Measurements from ENCODE around the gene POMGNT1.

The POMGNT1 gene

DNA sequence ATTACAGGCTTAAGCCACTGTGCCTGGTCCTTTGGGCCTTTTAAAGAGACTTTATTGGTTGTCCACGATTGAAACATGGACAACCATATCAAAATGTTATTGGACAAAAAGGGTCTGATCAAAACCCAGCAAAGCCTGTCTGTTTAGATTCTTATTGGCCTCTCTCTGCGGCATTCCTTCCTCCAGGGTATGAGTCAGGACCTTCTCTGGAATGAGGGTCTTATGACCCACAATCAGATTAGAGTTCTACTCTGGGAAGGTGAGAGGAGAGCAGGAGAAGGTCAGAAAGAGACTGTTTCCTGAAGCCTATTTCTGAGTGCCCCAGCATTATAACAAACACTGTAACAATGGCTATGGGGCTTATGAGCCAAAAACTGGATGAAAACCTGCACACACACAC lies 12.8 kb upstream of the POMGNT1 start:
- in situ Hi-C loops (cut with MboI; ENCODE audit: low sequenced_read_pairs): no loop called here

GRCh38 chr1:46210561-46210960 lies 12.3 kb upstream of the POMGNT1 start:
- in situ Hi-C loops (cut with MboI; ENCODE audit: low sequenced_read_pairs): no loop called here

GRCh38 chr1:46206399-46206798 lies 8.2 kb upstream of the POMGNT1 start:
- in situ Hi-C loops (cut with MboI; ENCODE audit: low sequenced_read_pairs): no loop called here

DNA sequence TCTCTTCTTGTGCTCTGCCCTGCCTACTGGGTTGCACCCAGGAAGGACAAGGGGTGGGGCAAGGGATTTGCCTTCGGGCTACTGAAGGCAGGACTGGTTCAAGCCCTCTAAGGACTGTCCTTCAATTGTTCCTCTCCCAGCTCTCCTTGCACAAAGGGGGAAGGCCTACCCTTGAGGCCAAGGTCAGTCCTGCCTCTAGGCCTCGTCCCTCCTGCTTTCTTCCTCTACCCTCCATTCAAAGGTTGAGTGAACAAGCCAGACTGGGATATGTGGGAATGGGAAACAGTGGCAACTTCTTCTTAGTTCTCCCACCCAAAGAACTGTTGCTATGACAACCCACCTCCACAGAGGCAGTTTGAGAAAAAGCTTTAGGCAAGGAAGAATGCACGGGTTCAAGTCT lies 7.6 kb upstream of the POMGNT1 start:
- in situ Hi-C loops (cut with MboI; ENCODE audit: low sequenced_read_pairs): no loop called here

- in situ Hi-C loops (cut with MboI; ENCODE audit: low sequenced_read_pairs): no loop called here
Measured at GRCh38 chr1:46205141-46205540, 6.9 kb upstream of the POMGNT1 start.

DNA sequence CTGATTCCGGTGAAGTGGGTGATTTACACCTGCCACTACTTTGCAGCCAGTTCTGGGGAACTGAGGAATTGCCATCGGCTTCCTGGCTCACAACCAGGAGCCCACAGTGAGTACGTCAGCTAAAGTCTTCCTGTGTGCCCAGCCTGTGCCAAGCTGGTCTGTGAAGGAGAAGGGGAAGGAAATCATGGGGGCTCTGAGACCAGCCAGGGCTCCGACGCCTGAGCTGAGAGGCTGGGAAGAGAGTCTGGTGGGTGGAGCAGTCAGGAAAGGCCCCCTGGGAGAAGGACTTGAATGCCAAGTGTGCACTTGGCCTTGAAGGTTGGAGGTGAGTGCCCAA lies 6.1 kb upstream of the POMGNT1 start:
- in situ Hi-C loops (cut with MboI; ENCODE audit: low sequenced_read_pairs): no loop called here

DNA sequence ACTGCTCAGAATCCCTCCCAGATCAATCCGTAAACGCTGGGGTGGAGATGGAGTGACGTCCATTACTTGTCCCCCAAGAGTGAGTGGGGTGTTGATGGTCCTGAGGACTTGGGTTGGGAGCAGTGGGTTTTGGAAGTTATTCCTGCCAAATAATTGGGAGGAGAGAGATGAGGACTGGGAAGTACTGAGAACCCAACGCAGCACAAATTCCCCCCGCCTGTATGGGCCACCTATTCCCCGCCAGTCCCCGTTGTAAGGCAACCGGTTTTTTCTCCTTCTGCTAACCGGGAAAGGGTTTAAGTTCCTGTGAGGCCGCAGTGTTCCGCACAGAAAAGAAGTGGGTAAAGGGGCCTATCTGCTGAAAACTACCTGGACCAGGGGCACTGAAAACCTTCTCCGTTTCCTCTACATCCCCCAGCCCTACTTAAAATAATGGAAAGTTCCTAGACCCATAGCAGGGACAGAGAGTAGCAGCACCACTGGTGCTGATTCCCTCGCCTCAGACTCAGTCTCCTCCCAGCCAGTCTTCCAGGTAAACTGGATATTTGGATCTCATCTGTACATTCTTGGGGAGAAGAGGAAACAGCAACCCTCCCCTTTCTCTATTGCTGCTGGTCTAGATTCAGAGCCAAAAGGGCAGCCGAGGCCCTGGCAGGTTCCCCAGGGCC lies 5.6 kb upstream of the POMGNT1 start:
- in situ Hi-C loops (cut with MboI; ENCODE audit: low sequenced_read_pairs): no loop called here

- in situ Hi-C loops (cut with MboI; ENCODE audit: low sequenced_read_pairs): no loop called here
Measured at GRCh38 chr1:46199233-46199749, 1.1 kb upstream of the POMGNT1 start.

DNA sequence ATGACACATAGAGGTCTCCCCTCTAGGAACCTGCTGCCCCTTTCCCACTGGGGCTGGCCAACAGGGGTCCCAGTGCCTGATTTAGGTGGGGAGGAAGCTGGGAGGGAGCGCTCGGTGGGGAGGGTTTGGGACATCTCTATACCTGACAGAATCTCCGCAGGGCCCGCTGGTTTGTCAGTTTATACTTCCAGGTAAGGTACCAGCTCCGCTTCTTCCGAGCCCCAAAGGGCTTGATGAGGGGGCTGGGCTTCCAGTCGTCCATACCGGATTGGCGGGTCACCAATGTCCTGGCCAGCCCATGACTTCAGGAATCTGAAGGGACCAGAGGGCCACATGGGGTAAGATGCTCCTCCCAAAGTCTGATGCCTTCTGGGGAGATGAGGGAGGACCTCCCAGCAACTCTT lies 672 bp downstream of the POMGNT1 start:
- in situ Hi-C loops (cut with MboI; ENCODE audit: low sequenced_read_pairs): no loop called here

DNA sequence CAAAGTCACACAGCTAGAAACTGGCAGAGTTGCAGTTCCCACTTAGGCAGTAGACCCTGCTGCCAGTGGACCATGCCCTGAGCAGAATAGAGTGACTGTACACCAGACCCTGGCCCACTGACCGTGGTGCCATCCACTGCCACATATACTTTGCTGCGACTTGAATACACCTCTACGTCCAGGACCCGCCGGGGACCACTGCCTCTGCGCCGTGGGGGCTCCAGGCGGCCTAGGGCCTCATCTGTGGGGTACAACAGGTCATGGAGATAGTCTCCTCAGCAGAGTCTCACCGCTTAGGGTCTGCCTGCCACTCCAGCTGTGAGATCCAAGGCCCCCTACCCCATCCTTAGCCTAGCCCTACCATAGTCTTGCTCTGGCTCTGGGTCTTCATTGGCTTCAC lies 1.6 kb downstream of the POMGNT1 start:
- in situ Hi-C loops (cut with MboI; ENCODE audit: low sequenced_read_pairs): no loop called here

DNA sequence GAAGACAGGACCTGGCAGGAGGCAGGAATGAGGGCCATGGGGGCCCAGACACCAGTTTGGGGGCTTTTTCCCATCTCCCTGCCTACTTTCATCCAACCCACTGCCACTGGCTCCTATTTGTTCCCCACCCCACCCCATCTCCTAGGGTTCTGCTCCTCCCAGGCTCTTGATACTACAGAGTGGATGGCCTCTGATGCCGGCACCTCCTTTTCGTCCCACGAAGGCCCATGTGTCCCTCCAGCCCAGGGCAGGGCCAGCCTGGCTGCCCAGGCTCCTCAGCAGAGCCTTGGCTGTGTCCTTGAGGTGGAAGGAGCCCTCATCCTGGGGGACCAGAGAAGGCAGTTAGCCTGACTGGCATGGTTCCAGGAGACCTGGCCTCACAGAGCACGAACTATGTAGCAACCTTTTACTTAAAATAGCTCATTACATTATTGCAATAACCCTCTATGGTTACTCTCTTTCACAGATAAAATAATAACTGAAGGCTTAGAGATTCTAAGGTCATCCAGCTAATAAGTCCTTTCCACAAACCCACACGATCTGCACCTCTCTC lies 3.5 kb downstream of the POMGNT1 start:
- in situ Hi-C loops (cut with MboI; ENCODE audit: low sequenced_read_pairs): no loop called here

GRCh38 chr1:46193984-46194570 lies 4.2 kb downstream of the POMGNT1 start:
- in situ Hi-C loops (cut with MboI; ENCODE audit: low sequenced_read_pairs): no loop called here

- in situ Hi-C loops (cut with MboI; ENCODE audit: low sequenced_read_pairs): no loop called here
Measured at GRCh38 chr1:46193285-46193684, 4.9 kb downstream of the POMGNT1 start.

- in situ Hi-C loops (cut with MboI; ENCODE audit: low sequenced_read_pairs): no loop called here
Measured at GRCh38 chr1:46192171-46192570, 6.1 kb downstream of the POMGNT1 start.

GRCh38 chr1:46191033-46191701 lies 7.1 kb downstream of the POMGNT1 start:
- in situ Hi-C loops (cut with MboI; ENCODE audit: low sequenced_read_pairs): no loop called here

DNA sequence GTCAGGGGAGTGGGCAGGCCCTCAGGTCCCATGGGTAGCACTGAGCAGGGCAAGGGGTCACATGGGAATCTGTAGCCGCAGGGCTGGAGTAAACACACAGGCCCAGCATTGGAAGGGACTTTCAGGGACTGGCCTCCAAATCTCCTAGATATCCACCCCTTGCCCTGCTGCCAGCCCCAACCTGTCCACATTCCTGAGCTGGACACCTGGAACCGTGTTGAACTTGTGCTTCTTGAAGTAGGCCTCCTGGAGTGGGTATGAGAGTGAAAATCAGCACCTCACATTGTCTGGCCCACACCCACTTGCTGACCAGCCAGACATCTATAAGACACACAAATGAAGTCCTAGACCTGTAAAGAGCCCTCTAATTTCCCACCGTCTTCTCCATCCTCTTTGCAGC lies 7.7 kb downstream of the POMGNT1 start:
- in situ Hi-C loops (cut with MboI; ENCODE audit: low sequenced_read_pairs): no loop called here

DNA sequence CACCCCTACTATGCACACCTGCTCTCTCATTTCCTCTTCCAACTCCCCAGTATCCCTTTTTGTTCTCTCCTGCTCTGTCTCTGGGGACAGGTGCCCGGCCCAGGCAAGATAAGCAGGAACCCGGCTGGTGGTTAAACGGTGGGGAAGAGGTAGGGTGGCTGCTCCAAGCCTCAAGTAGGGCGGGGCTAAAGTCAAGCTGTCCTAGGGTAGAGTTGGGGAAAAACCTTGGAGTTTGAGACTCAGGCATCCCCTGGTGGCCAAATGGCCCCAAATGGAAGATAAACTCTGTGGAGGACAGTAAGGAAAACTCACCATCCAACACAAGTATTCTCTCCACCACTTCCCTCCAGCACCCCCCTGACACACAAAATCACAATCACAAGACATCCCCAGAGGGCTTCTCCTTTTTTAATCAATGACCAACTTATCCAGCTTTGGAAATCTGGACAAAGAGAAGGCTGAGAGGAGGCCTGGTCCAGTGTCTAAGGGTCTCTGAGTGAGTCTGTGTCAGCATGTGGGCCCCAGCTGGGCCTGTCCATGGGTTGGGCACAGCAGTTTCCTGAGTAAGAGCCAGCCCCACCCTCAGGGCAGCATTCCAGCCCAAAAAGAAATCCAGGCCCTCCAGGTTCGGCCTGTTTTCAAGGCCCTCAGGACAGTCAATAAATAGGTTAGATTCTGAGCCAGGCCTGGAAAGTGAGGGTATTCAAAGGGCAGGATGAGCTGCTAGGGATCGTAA lies 9.8 kb downstream of the POMGNT1 start:
- in situ Hi-C loops (cut with MboI; ENCODE audit: low sequenced_read_pairs): no loop called here

DNA sequence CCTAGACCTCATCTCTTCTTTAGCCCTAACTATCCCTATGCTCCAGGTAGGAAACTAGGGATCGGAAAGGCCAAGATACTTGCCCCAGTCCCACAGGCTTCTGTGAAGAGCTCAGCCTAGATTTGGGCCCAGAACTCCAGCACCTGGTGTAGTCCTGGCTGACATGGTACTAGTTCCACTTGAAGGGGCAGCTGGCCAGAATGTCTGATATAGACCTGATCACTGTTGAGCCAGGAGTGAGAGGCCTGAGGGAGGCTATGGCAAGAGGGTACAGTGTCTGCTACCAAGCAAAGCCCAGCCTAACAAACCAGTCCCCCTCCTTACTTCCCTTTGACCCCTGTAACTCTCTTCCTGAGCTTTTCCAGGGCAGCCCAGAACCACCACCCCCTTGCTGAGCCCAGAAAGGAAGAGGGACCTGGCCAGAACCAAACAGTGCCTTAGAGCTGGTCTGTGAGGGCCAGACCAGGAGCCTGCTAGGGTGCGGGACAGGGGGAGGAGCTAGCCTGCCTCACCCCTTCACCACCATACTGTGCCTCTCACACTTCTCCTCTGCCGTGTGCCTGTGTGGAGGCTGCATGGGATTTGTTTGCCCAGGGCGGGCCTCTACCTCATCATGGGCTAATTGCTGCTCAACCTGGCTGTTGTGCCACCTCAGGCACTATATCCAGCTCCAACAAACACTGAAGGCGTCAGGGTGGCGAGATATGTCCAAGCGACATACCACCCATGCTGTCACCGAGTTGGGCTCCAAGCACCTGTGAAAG lies 10.9 kb downstream of the POMGNT1 start:
- in situ Hi-C loops (cut with MboI; ENCODE audit: low sequenced_read_pairs): no loop called here

DNA sequence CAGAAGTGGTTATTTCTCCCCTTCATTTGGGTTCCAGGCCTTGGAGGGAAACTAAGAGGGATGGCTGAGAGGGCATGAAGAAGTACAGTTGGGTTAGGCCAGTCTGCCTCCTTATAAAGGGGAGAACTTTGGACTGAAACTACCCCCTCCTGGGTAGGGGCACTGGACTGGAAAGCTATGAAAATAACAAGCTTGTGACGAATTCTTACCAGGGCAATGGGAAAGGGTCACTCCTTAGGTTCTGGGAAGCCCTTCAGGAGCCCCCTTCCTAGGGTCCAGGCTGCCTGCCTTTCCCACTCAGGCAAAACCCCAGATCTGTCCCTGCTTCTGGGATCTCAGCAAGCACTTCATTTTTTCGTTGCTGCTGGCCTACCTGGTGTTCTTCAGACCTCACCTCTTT lies 12.2 kb downstream of the POMGNT1 start:
- in situ Hi-C loops (cut with MboI; ENCODE audit: low sequenced_read_pairs): no loop called here

DNA sequence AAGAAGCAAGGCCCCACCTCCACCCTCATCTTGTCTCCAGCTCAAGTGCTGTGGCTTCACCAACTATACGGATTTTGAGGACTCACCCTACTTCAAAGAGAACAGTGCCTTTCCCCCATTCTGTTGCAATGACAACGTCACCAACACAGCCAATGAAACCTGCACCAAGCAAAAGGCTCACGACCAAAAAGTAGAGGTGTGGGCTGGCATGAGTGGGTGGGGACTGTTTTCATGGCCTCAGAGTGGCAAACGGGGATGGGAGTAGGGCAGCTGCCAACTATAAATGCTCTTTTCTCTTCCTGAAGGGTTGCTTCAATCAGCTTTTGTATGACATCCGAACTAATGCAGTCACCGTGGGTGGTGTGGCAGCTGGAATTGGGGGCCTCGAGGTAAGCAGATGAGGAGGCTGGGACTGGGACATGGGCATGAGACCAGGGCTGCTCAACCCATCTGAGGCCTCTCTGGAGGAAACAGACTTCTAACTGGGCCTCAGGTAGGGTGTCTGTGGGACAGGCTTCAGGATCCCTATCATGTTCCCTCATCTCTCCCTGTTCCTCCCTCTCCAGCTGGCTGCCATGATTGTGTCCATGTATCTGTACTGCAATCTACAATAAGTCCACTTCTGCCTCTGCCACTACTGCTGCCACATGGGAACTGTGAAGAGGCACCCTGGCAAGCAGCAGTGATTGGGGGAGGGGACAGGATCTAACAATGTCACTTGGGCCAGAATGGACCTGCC lies 13.1 kb downstream of the POMGNT1 start:
- in situ Hi-C loops (cut with MboI; ENCODE audit: low sequenced_read_pairs): no loop called here

Measured in HL-60/S4 treated with retinoic acid at 250 ng/mL for 4 days and 3 days (cell line).